Panc1 (cell line): Measurements from ENCODE around the gene TMEM131. TPM values are rescaled to one million over a fixed set of nuclear protein-coding genes. Genes with fewer than 3 reads are reported as not detected.
"Not testable (repeated sequence)": the region's sequence is repeated elsewhere in the genome, so short reads cannot be mapped to it uniquely, and the experiment has no call there.

ENCODE experiments used
- ATAC-seq: fragments of 200-7000 bp; cut with Tn5 transposase; 2 replicates; pipeline ENCODE4 v1.9.1; 2020; ENCODE audit warnings: mild to moderate bottlenecking, moderate library complexity
- BruUV-seq: library from RNA; stranded (reverse); fragments of 400-500 nt; replicated peaks from 2 replicates; lab custom pipeline; 2021; lab: Mats Ljungman, UMichigan
- CTCF ChIA-PET: fragments of 300-600 bp; sonication (Branson Sonifier 250); formaldehyde crosslinking; loops from one replicate; lab custom pipeline; 2022; ENCODE audit warnings: antibody characterized with exemption; lab: Charles Lee
- POLR2A ChIA-PET: fragments of 300-600 bp; sonication (Branson Sonifier 250); formaldehyde crosslinking; loops from one replicate; lab custom pipeline; 2022; ENCODE audit warnings: antibody characterized with exemption; lab: Charles Lee
- DNase-seq: peaks from one replicate; pipeline ENCODE4 v3.0.0-alpha.2; 2010; ENCODE audit warnings: low read depth, low spot score
- H3K27ac ChIP-seq: 2 replicates; pipeline ENCODE4 v1.5.1; 2011; ENCODE audit warnings: mild to moderate bottlenecking, low read length, inconsistent platforms
- H3K27me3 ChIP-seq: fragments of 200-500 bp; sonication (Bioruptor generic); 2 replicates; pipeline ENCODE4 v1.6.0; 2014; ENCODE audit warnings: low read length, inconsistent platforms; ENCODE audit not compliant: control insufficient read depth, insufficient read depth
- H3K36me3 ChIP-seq: fragments of 200-500 bp; sonication (Bioruptor generic); 2 replicates; pipeline ENCODE4 v1.5.1; 2014; ENCODE audit warnings: inconsistent platforms, mild to moderate bottlenecking, low read length, moderate library complexity; ENCODE audit not compliant: control insufficient read depth, insufficient read depth
- H3K4me1 ChIP-seq: 2 replicates; pipeline ENCODE4 v1.5.1; 2011; ENCODE audit warnings: inconsistent platforms, mild to moderate bottlenecking, low read length, moderate library complexity; ENCODE audit not compliant: control insufficient read depth, insufficient read depth
- H3K4me3 ChIP-seq, 2 experiments: 2 replicates each; pipeline ENCODE4 v1.5.1; 2011 to 2012; ENCODE audit warnings: low read depth in 2 of 2, low read length in 2 of 2, mild to moderate bottlenecking in 2 of 2, inconsistent platforms in 1 of 2, moderate library complexity in 1 of 2
- H3K9me3 ChIP-seq: fragments of 200-500 bp; sonication (Bioruptor generic); 2 replicates; pipeline ENCODE4 v1.5.1; 2014; ENCODE audit warnings: low read depth, mild to moderate bottlenecking, inconsistent platforms, low read length, moderate library complexity; ENCODE audit not compliant: control insufficient read depth, insufficient read depth
- CTCF ChIP-seq: fragments of 450-650 bp; IDR thresholded peaks from 2 replicates; pipeline ENCODE4 v1.5.1; 2017; ENCODE audit warnings: mild to moderate bottlenecking
- POLR2AphosphoS5 ChIP-seq: IDR thresholded peaks from 2 replicates; pipeline ENCODE4 v1.6.1; 2012; ENCODE audit warnings: mild to moderate bottlenecking, low read depth, low read length, moderate library complexity
- REST ChIP-seq, 2 experiments: IDR thresholded peaks; 2 replicates each; pipeline ENCODE4 v1.6.1; 2011 to 2012; ENCODE audit warnings: low read depth in 2 of 2, control low read depth in 1 of 2, low read length in 1 of 2, mild to moderate bottlenecking in 1 of 2, moderate library complexity in 1 of 2; ENCODE audit not compliant: insufficient read depth in 1 of 2
- SIN3A ChIP-seq: IDR thresholded peaks from 2 replicates; pipeline ENCODE4 v1.6.1; 2012; ENCODE audit warnings: low read depth, mild to moderate bottlenecking, low read length, moderate library complexity, borderline replicate concordance; ENCODE audit not compliant: insufficient read depth
- TCF7L2 ChIP-seq: IDR thresholded peaks from 2 replicates; pipeline ENCODE4 v1.6.1; 2011; ENCODE audit warnings: mild to moderate bottlenecking, low read depth, low read length, inconsistent platforms
- in situ Hi-C: cut with HindIII; loops from 2 replicates; pipeline ENCODE4 v1.10.0; 2016; ENCODE audit warnings: low sequenced_read_pairs, low pct_unique_long_range_greater_than_20kb
- intact Hi-C: fragments of 100-400 bp; cut with micrococcal nuclease; formaldehyde crosslinking; loops from one replicate; pipeline ENCODE4 v1.10.0; 2022; ENCODE audit not compliant: unreplicated experiment
- total RNA-seq: library from RNA; stranded (reverse); gene quantifications from one replicate; pipeline ENCODE4 v1.2.1, GENCODE V29; 2021; ENCODE audit not compliant: unreplicated experiment

Gene TMEM131
- total RNA-seq, 1 experiment from 2014 or later: 43.4 TPM

GRCh38 chr2:97840198-97840597 is 155.6 kb downstream of the TMEM131 start:
- DNase-seq (no peak), ATAC-seq (no peak)
- in situ Hi-C loops: no loop called here
- no peaks in the 10 kb centered on the region for H3K9me3 ChIP-seq
- BruUV-seq: no TSS peak
- H3K27me3 ChIP-seq: no peaks in the 10 kb centered on the region
- intact Hi-C loops: no loop called here
- no peak overlapping the region for H3K4me3 ChIP-seq
- H3K36me3 ChIP-seq: peaks cover 6% of the 10 kb centered on the region
- no peak overlapping the region for H3K27ac ChIP-seq
- no peak for TF ChIP-seq SIN3A
- CTCF ChIA-PET: no interaction called here
- POLR2A ChIA-PET: no interaction called here
- no peaks in the 10 kb centered on the region for H3K4me1 ChIP-seq

GRCh38 chr2:97834610-97835009 is 161.1 kb downstream of the TMEM131 start:
- intact Hi-C loops (no loop called here), in situ Hi-C loops (no loop called here)
- H3K4me3 ChIP-seq: no peak overlapping the region
- BruUV-seq: no TSS peak
- no peak for DNase-seq
- ATAC-seq: no peak
- no peak for TF ChIP-seq SIN3A
- no peak for TF ChIP-seq REST (IDR thresholded peaks at IDR 0.05; ENCODE audit: insufficient read depth in 1 of 2, low read depth in 2 of 2, low read length in 1 of 2)
- TF ChIP-seq POLR2AphosphoS5: no peak
- TF ChIP-seq TCF7L2: no peak
- TF ChIP-seq CTCF: no peak
- no peaks in the 10 kb centered on the region for H3K4me1 ChIP-seq
- no peaks in the 10 kb centered on the region for H3K27me3 ChIP-seq
- peaks cover 7% of the 10 kb centered on the region for H3K36me3 ChIP-seq
- CTCF ChIA-PET: interaction anchor here (0.7 kb wide), 1 partner anchor 559 kb away, joined by 8 read pairs; no protein-coding TSS in a partner anchor
- no peaks in the 10 kb centered on the region for H3K9me3 ChIP-seq
- no peak overlapping the region for H3K27ac ChIP-seq
- POLR2A ChIA-PET: interaction anchor here (0.7 kb wide), 1 partner anchor 534 kb away, joined by 7 read pairs; no protein-coding TSS in a partner anchor

GRCh38 chr2:97831121-97831520 is 164.6 kb downstream of the TMEM131 start:
- DNase-seq (no peak), ATAC-seq (no peak)
- Histone ChIP-seq H3K4me1 (no peaks in the 10 kb centered on the region), H3K9me3 (no peaks in the 10 kb centered on the region), H3K27ac (no peak overlapping the region), H3K36me3 (peaks cover 5% of the 10 kb centered on the region), H3K27me3 (no peaks in the 10 kb centered on the region), H3K4me3 (no peak overlapping the region)
- ChIA-PET CTCF (no interaction called here), POLR2A (no interaction called here)
- BruUV-seq: no TSS peak
- TF ChIP-seq POLR2AphosphoS5: no peak
- no peak for TF ChIP-seq TCF7L2
- TF ChIP-seq REST (IDR thresholded peaks at IDR 0.05; ENCODE audit: insufficient read depth in 1 of 2, low read depth in 2 of 2, low read length in 1 of 2): no peak
- no peak for TF ChIP-seq SIN3A
- TF ChIP-seq CTCF: no peak
- in situ Hi-C loops: no loop called here
- intact Hi-C loops: no loop called here

GRCh38 chr2:97829255-97829654 is 166.5 kb downstream of the TMEM131 start:
- in situ Hi-C loops, H3K36me3 ChIP-seq, CTCF ChIA-PET, H3K4me3 ChIP-seq, intact Hi-C loops, H3K27ac ChIP-seq, H3K4me1 ChIP-seq, H3K27me3 ChIP-seq, DNase-seq, ATAC-seq, BruUV-seq, H3K9me3 ChIP-seq: not testable (repeated sequence)
- POLR2A ChIA-PET: interaction anchor here (0.6 kb wide), 1 partner anchor 183 kb away, joined by 3 read pairs; the partner anchor contains the start of gene COX5B
